Neural progenitor cell (in vitro differentiated cells): ENCODE data around the gene KCNMA1. TPM values are rescaled to one million over a fixed set of nuclear protein-coding genes. Genes with fewer than 3 reads are reported as not detected.

Source experiments
- DNase-seq: peaks from one replicate; pipeline ENCODE4 v3.0.0-alpha.2; 2016; ENCODE audit warnings: low spot score
- H2AFZ ChIP-seq: fragments of 200-600 bp; sonication (generic); replicated peaks from 2 replicates; pipeline ENCODE4 v1.6.1; 2016; ENCODE audit warnings: antibody characterized with exemption
- H3F3A ChIP-seq: fragments of 200-600 bp; sonication (generic); 2 replicates; pipeline ENCODE4 v1.6.1; 2016; ENCODE audit warnings: antibody characterized with exemption, low read depth
- H3K27ac ChIP-seq: fragments of 200-600 bp; sonication (generic); 2 replicates; pipeline ENCODE4 v1.5.1; 2016; ENCODE audit warnings: mild to moderate bottlenecking
- H3K27me3 ChIP-seq: fragments of 200-600 bp; sonication (generic); 2 replicates; pipeline ENCODE4 v1.6.1; 2016; ENCODE audit warnings: mild to moderate bottlenecking, moderate library complexity
- H3K36me3 ChIP-seq: fragments of 200-600 bp; sonication (generic); 2 replicates; pipeline ENCODE4 v1.5.1; 2016
- H3K4me1 ChIP-seq: fragments of 200-600 bp; sonication (generic); 2 replicates; pipeline ENCODE4 v1.6.1; 2016; ENCODE audit warnings: mixed run types
- H3K4me2 ChIP-seq: fragments of 200-600 bp; sonication (generic); 2 replicates; pipeline ENCODE4 v1.6.1; 2016
- H3K4me3 ChIP-seq: fragments of 200-600 bp; sonication (generic); 2 replicates; pipeline ENCODE4 v1.5.1; 2016
- H3K79me2 ChIP-seq: fragments of 200-600 bp; sonication (generic); 2 replicates; pipeline ENCODE4 v1.6.1; 2016; ENCODE audit warnings: low read depth
- H3K9ac ChIP-seq: fragments of 200-600 bp; sonication (generic); 2 replicates; pipeline ENCODE4 v1.6.1; 2016
- H3K9me3 ChIP-seq: fragments of 200-600 bp; sonication (generic); 2 replicates; pipeline ENCODE4 v1.5.1; 2016; ENCODE audit warnings: low read depth
- H4K20me1 ChIP-seq: fragments of 200-600 bp; sonication (generic); 2 replicates; pipeline ENCODE4 v1.6.1; 2016; ENCODE audit warnings: low read depth
- H3K27ac Mint-ChIP-seq: 3 replicates; pipeline ENCODE4 v1.8.0; 2021; ENCODE audit warnings: mixed read lengths
- H3K27me3 Mint-ChIP-seq: 2 replicates; pipeline ENCODE4 v1.8.0; 2022; ENCODE audit warnings: low read depth, mild to moderate bottlenecking, inconsistent platforms, moderate library complexity, mixed read lengths; ENCODE audit not compliant: insufficient read depth
- H3K36me3 Mint-ChIP-seq: 3 replicates; pipeline ENCODE4 v1.8.0; 2021; ENCODE audit warnings: mixed read lengths
- H3K4me1 Mint-ChIP-seq: 3 replicates; pipeline ENCODE4 v1.8.0; 2021; ENCODE audit warnings: mixed read lengths
- H3K4me3 Mint-ChIP-seq: 3 replicates; pipeline ENCODE4 v1.8.0; 2021; ENCODE audit warnings: mild to moderate bottlenecking, moderate library complexity, mixed read lengths
- H3K9me3 Mint-ChIP-seq: 3 replicates; pipeline ENCODE4 v1.8.0; 2020; ENCODE audit warnings: mixed read lengths
- CTCF ChIP-seq: fragments of 200-600 bp; sonication (generic); IDR thresholded peaks from 2 replicates; pipeline ENCODE4 v1.5.1; 2017; ENCODE audit warnings: antibody characterized with exemption, mild to moderate bottlenecking
- EZH2 ChIP-seq: fragments of 200-600 bp; sonication (generic); IDR thresholded peaks from 2 replicates; pipeline ENCODE4 v1.6.1; 2017; ENCODE audit warnings: antibody characterized with exemption, mild to moderate bottlenecking, moderate library complexity
- EZH2phosphoT487 ChIP-seq: fragments of 200-600 bp; sonication (generic); IDR thresholded peaks from 2 replicates; pipeline ENCODE4 v1.6.1; 2017; ENCODE audit warnings: antibody characterized with exemption
- total RNA-seq: library from RNA; depleted of rRNA; stranded (reverse); fragments of >200 nt; gene quantifications from 2 replicates; pipeline ENCODE4 v1.2.3, GENCODE V29; 2015; ENCODE audit warnings: low replicate concordance

Gene KCNMA1
- total RNA-seq, 1 donor from 2014 or later = 2.4 TPM

GRCh38 chr10:77045085-77045484 is 592.5 kb downstream of the KCNMA1 start:
- TF ChIP-seq CTCF (no peak), EZH2 (no peak), EZH2phosphoT487 (no peak)

DNA sequence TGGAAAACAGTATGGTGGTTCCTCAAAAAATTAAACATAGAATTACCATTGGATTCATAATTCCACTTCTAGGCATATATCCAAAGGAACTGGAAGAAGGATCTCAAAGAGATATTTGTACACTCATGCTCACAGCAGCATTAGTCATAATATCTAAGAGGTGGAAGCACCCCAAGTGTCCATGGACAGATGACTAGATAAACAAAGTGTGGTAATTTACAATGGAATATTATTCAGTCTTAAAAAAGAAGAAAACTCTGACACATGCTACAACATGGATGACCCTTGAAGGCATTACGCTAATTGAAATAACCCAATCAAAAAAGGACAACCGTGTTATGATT is 594.2 kb downstream of the KCNMA1 start:
- Histone ChIP-seq H3K4me3 (no peak overlapping the region), H3K27me3 (no peaks in the 10 kb centered on the region), H4K20me1 (no peaks in the 10 kb centered on the region), H3K27ac (no peak overlapping the region), H3K9me3 (no peaks in the 10 kb centered on the region), H3K4me1 (peaks cover under 1% of the 10 kb centered on the region), H3K36me3 (no peaks in the 10 kb centered on the region), H3F3A (no peaks in the 10 kb centered on the region), H3K9ac (no peak overlapping the region), H3K79me2 (no peaks in the 10 kb centered on the region), H3K4me2 (no peak overlapping the region), H2AFZ (no peak overlapping the region)
- Mint-ChIP-seq H3K27me3 (no peaks in the 10 kb centered on the region), H3K4me3 (no peak overlapping the region), H3K9me3 (no peaks in the 10 kb centered on the region), H3K36me3 (no peaks in the 10 kb centered on the region), H3K27ac (no peak overlapping the region), H3K4me1 (peaks cover 4% of the 10 kb centered on the region)
- no peak for DNase-seq
- TF ChIP-seq CTCF (no peak), EZH2 (no peak), EZH2phosphoT487 (no peak)

More at GRCh38 chr10:77045085-77045484, 592.5 kb downstream of the KCNMA1 start:
- Mint-ChIP-seq H3K9me3 (no peaks in the 10 kb centered on the region), H3K27me3 (no peaks in the 10 kb centered on the region), H3K27ac (no peak overlapping the region), H3K4me3 (no peak overlapping the region), H3K36me3 (no peaks in the 10 kb centered on the region), H3K4me1 (peaks cover 4% of the 10 kb centered on the region)
- Histone ChIP-seq H3K9ac (no peak overlapping the region), H4K20me1 (no peaks in the 10 kb centered on the region), H3K27me3 (no peaks in the 10 kb centered on the region), H3K4me1 (no peaks in the 10 kb centered on the region), H3K27ac (no peak overlapping the region), H3K36me3 (no peaks in the 10 kb centered on the region), H2AFZ (no peak overlapping the region), H3K4me3 (no peak overlapping the region), H3F3A (no peaks in the 10 kb centered on the region), H3K9me3 (no peaks in the 10 kb centered on the region), H3K79me2 (no peaks in the 10 kb centered on the region), H3K4me2 (no peak overlapping the region)
- DNase-seq = no peak

GRCh38 chr10:77042706-77043419 is 594.7 kb downstream of the KCNMA1 start:
- no peaks in the 10 kb centered on the region for H3K27me3 ChIP-seq
- peaks cover 4% of the 10 kb centered on the region for H3F3A ChIP-seq
- no peak overlapping the region for H3K27ac Mint-ChIP-seq

More at GRCh38 chr10:77042706-77043419, 594.7 kb downstream of the KCNMA1 start:
- Mint-ChIP-seq H3K4me1 (peaks cover 5% of the 10 kb centered on the region), H3K9me3 (no peaks in the 10 kb centered on the region), H3K36me3 (no peaks in the 10 kb centered on the region), H3K4me3 (no peak overlapping the region), H3K27me3 (no peaks in the 10 kb centered on the region)
- DNase-seq = no peak
- TF ChIP-seq EZH2 = no peak
- no peak for TF ChIP-seq CTCF
- TF ChIP-seq EZH2phosphoT487 = no peak
- Histone ChIP-seq H3K27ac (no peak overlapping the region), H3K36me3 (no peaks in the 10 kb centered on the region), H2AFZ (no peak overlapping the region), H3K4me2 (no peak overlapping the region), H3K79me2 (no peaks in the 10 kb centered on the region), H4K20me1 (no peaks in the 10 kb centered on the region), H3K9me3 (no peaks in the 10 kb centered on the region), H3K4me1 (peaks cover 5% of the 10 kb centered on the region), H3K4me3 (no peak overlapping the region), H3K9ac (no peak overlapping the region)
